OCI-LY7 (cell line): ENCODE measurements around the gene SPP1.

ENCODE experiments used
- EZH2phosphoT487 ChIP-seq: fragments of 200-600 bp; sonication (generic); IDR thresholded peaks from 2 replicates; pipeline ENCODE4 v1.6.1; 2018; ENCODE audit warnings: low read depth, borderline replicate concordance, mild to moderate bottlenecking, mixed run types, antibody characterized with exemption, low read length, moderate library complexity, mixed read lengths
- TF ChIP-seq, protein P1 (sequence below): fragments of 200-600 bp; sonication (generic); conservative IDR thresholded peaks from 2 replicates; pipeline ENCODE4 v1.5.1; 2014; ENCODE audit warnings: mild to moderate bottlenecking, antibody characterized with exemption, low read length, moderate library complexity, mixed read lengths

- TF ChIP-seq, protein P1, sequence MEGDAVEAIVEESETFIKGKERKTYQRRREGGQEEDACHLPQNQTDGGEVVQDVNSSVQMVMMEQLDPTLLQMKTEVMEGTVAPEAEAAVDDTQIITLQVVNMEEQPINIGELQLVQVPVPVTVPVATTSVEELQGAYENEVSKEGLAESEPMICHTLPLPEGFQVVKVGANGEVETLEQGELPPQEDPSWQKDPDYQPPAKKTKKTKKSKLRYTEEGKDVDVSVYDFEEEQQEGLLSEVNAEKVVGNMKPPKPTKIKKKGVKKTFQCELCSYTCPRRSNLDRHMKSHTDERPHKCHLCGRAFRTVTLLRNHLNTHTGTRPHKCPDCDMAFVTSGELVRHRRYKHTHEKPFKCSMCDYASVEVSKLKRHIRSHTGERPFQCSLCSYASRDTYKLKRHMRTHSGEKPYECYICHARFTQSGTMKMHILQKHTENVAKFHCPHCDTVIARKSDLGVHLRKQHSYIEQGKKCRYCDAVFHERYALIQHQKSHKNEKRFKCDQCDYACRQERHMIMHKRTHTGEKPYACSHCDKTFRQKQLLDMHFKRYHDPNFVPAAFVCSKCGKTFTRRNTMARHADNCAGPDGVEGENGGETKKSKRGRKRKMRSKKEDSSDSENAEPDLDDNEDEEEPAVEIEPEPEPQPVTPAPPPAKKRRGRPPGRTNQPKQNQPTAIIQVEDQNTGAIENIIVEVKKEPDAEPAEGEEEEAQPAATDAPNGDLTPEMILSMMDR, result no peak
- TF ChIP-seq EZH2phosphoT487, result no peak
These were observed 38.0 kb upstream of the SPP1 start for GRCh38 chr4:87937523-87937922.
